ENCODE measurements around the gene NUP188. TPM values are rescaled to one million over a fixed set of nuclear protein-coding genes. Genes with fewer than 3 reads are reported as not detected.

NUP188 gene
- total and polyA plus RNA-seq, 10 of the 15 experiments (the other 5 are each of a cell fraction or from before 2014, with no cell fraction given), result 1.4 to 73.7 (median 48.9) TPM

GRCh38 chr9:128902351-128903078, 45.0 kb upstream of the NUP188 start (continued):
- no peak for TF ChIP-seq USF1 (IDR thresholded peaks at IDR 0.05; ENCODE audit: borderline replicate concordance, extremely low read length, insufficient read depth, low read depth, low read length)
- no peak for TF ChIP-seq RAD21 (IDR thresholded peaks at IDR 0.05; ENCODE audit: insufficient read depth, low read depth, low read length)
- 0 out of 4 replicates have a peak, but pooled peaks of 1 of the 2 experiments have one; percentile 50 for TF ChIP-seq EP300 (IDR thresholded peaks at IDR 0.05; ENCODE audit: borderline replicate concordance in 1 of 2, control insufficient read depth in 1 of 2, low read depth in 2 of 2, low read length in 2 of 2)
- TF ChIP-seq NKRF (conservative IDR thresholded peaks at IDR 0.05), result 0 out of 2 replicates have a peak, but pooled peaks have one; percentile 34
- peak; percentile 75 for TF ChIP-seq MXI1 (IDR thresholded peaks at IDR 0.05; ENCODE audit: low read depth, low read length)
- TF ChIP-seq RBBP5 (conservative IDR thresholded peaks at IDR 0.05), result no peak
- TF ChIP-seq BCL3 (IDR thresholded peaks at IDR 0.05; ENCODE audit: borderline replicate concordance, insufficient read depth, low read depth, low read length, poor library complexity, severe bottlenecking), result no peak
- TF ChIP-seq CEBPZ (IDR thresholded peaks at IDR 0.05; ENCODE audit: low read depth, low read length), result no peak
- peak; percentile 81; the same call in 1 of the 2 replicates for TF ChIP-seq ZNF687 (IDR thresholded peaks at IDR 0.05)
- TF ChIP-seq NBN (IDR thresholded peaks at IDR 0.05), result 0 out of 2 replicates have a peak, but pooled peaks have one; percentile 29
- no peak for TF ChIP-seq PML (IDR thresholded peaks at IDR 0.05; ENCODE audit: low read length)
- no peak for TF ChIP-seq ELK1 (IDR thresholded peaks at IDR 0.05; ENCODE audit: low read depth, low read length)

Measured in GM12878 (cell line).